COLO668 (cell line): ENCODE data around the gene COL19A1.
"Not testable (repeated sequence)": the region's sequence is repeated elsewhere in the genome, so short reads cannot be mapped to it uniquely, and the experiment has no call there.

Experiments used
- DNase-seq: peaks from one replicate; lab custom pipeline; 2025; ENCODE audit not compliant: unreplicated experiment; lab: John Stamatoyannopoulos, UW

Gene COL19A1

DNA sequence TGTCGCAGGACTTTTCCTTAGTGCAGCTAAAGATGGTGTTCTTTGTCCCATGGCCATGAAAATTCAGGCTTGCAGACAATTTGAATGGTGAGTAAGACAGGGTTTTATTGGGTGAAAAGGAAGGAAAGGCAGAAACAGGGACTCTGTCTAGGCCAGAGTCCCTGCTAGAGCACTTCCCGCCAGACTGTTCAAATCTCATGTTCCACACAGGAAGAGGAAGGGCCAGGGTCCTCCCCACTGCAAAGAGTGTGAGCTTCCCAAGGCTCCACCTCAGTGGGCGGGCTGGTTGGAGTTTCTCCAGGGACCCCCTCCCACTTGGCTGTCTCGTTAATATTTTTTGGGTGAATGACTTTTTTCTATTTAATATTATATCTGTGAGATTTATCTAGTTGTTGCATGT, 29.0 kb downstream of the COL19A1 start:
- DNase-seq, result no peak

DNA sequence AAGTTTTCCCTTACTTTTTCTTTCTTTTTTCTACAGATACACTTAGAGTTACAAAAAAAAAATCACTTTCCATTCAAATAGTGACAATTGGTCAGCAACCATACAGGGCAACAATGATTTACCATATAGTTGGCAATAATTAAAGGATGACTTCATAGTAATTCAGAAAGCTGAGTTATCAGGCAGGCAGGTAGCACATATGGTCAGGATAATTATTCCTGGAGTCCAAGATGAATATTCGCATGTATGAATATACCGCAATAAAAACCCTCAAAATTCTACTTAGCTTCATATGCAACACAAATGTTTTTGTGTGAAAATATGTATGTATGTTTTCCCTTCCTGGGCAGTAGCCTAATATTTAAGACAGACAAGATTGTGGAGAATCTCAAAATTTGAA, 34.5 kb downstream of the COL19A1 start:
- no peak for DNase-seq

DNA sequence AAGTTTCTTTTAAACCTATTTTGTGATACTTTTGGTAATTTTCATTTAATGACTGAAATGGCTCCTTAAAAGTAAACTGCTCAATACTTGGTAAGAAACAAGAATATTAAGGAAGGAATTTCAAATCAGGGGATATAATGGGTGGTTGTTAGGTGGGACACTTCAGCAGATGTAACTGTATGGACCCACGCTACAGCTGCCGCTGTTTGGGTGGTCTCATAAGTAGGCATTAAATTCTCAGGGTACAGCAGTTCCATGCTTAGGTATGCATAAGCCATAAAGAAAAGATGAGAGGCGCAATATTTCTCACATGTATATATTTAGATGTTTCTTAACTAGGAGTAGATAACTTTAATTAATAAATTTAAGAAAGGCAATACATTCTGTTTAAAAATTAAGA, 35.0 kb downstream of the COL19A1 start:
- no peak for DNase-seq

DNA sequence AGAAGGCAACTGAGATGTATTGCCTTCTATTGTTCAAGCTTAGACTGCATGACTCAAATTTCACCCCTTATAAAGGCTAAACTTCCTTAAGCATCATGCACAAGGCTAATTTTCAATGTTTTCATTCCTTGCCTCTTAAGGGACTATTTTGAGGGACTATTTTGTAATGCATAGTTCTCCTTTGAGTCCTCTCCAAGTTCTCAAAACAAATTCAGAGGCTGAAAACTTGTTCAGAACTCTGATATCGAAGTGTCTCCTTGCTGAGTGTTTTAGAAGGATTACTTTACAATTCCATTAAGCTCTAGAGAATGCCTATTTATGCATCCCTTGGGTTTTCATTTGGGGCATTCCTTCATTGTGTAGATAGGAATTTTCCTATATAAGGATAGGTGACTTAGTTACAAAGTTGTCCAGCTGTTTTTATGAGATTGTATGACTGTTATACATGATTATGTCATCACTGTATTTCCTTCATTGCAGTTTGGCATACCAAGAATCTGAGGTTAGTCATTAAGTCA, 41.7 kb downstream of the COL19A1 start:
- DNase-seq, result no peak

DNA sequence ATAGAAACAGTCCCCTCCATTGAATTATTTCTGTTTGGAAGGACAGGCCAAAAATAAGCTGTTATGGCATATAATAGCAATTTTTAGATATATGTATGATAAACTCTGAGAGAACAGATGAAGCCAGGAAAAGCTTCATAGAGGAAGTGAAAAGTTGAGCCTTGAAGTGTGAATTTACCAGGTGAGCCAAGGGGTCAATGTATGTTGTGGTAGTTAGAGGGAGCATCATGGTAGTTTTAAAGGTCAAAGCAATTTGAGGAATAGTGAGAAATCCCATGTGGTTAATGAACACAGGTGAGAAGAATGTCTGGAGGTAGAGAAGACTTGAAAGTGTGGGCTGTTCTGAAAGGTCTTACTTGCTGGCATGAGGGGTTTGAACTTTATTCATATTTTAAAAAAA, 47.0 kb downstream of the COL19A1 start:
- no peak for DNase-seq

DNA sequence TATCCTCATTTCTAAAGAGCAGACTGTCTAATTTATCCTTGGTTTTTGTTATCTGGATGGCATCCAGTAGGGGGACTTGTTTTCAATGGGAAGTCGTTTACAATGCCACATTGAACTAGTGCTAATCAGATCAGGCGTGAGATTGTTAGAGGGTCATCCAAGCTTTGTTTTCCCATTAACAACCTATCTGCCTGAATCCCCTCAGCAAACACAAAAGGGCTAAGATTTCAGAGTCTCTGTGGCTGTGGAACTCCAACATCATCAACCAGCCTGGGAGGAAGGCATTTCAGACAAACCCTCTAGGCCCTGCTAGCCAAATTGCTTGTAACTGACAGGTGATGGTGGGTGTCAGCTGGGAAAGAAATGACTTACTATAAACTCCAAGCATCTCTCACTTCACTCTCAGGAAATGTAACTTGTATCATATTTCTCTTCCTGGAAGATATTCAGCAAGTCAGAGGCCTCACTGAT, 47.7 kb downstream of the COL19A1 start:
- no peak for DNase-seq

DNA sequence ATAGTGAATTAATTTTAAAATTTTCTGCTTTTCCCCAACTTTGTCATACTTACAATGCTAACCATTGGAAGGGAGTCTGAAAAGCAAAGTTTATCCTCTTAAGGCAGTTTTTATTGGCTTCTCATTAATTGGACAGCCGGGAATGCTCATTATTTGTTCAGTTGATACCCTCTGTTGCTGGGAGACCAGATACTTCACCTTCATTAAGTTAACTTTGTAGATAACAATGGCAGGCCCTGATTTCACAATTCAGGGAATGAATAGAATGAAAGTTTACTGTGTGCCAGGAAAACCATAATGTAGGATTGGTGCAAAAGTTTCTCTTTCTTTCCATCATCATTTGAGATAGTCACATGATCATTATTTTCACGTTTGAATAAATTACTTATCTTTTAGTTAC, 49.0 kb downstream of the COL19A1 start:
- DNase-seq, result no peak

DNA sequence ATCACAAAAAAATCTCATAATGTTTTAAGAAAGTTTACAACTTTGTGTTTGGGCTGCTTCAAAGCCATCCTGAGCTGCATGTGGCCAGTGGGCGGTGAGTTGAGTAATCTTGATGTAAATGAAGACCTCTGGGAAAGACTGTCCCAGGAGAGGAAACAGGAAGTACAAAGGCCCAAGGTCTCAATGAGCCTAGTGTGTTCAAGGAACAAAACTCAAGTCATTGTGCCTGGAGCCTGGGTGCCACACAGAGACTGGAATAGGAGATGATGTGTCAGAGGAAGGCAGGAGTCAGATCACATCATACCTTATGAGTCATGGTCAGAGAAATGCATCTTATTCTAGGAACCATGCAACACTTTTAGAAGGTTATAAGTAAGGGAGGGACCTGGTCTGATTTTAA, 51.5 kb downstream of the COL19A1 start:
- DNase-seq, result no peak

DNA sequence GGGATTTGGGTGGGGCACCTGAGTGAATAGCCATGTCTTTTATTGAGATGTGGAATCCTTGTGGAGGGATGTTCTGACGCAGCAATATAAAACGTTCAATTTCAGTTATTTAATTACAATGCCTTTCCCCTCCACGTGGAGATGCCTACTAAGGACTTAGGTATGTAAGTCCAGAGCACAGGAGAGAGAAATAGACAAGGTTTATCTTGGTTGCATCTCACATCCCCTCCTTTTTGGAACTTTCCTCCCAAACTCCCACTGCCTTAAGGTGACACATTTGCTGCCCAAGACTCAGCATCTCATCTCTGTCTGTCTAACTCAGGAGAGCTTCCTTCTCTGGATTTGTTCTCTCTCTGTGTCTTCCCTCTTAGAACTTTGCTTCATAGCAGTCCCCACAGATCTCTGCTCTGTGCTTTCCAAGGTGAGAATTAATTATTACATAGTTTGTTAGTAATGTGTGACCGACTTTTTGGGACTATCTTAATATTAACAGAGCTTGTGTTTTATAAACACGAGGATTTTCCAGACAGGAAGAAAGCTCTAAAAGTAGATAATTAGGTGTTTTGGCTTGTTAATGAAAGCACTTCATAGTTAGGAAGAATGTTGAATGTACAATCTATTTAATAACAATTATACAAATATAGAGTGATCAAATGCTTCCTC, 52.6 kb downstream of the COL19A1 start:
- DNase-seq, result no peak

DNA sequence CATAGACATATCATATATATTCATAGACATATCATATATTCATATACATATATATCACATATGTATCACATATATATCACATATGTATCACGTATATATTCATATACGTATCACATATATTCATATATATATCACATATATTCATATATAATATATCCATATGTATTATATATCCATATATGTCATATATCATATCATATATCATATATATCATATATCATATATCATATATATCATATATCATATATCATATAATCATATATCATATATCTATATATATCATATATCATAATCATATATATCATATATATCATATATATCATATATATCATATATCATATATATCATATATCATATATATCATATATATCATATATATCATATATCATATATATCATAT, 54.7 kb downstream of the COL19A1 start:
- not testable (repeated sequence) for DNase-seq

DNA sequence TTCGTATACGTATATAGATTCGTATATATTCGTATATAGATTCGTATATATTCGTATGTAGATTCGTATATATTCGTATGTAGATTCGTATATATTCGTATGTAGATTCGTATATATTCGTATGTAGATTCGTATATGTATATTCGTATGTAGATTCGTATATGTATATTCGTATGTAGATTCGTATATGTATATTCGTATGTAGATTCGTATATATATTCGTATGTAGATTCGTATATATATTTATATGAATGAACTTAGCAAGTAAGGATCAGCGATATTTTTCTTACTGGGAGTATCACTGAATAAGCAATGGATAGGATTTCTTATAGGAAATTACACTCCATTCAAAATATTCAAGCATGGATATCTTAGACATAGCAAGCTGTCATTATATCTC, 55.3 kb downstream of the COL19A1 start:
- not testable (repeated sequence) for DNase-seq

DNA sequence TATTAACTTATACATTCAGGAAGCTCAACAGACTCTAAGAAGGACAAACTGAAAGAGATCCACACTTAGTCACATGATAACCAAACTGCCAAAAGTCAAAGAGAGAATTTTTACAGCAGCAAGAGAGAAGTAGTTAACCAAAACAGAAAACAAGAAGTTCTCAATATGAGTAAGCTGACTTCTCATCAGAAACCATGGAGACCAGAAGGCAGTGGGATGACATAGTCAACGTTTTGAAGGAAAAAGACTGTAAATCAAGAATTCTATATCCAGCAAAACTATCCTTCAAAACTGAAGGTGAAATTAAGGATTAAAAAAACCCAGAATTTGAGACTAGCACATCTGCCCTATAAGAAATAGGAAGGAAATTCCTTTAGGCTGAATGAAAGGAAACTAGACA, 60.4 kb downstream of the COL19A1 start:
- no peak for DNase-seq

DNA sequence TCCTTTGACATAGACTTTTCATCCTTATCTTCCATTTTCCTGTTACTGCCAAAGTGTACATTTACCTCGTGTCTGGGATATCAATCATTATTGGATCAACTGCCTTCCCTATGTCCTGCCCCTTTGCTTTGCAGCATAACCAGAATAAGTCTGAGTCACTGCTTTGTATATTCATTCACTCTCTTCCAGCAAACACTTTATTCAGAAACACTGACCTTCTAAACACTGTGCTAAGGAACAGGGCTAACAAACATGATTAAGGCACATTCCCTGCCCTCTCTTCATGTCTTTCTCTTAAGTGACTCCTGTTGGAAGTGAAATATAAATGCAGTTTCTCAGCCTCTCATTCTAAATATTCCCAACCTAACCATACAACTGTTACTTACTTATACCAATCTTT, 66.9 kb downstream of the COL19A1 start:
- DNase-seq, result no peak

DNA sequence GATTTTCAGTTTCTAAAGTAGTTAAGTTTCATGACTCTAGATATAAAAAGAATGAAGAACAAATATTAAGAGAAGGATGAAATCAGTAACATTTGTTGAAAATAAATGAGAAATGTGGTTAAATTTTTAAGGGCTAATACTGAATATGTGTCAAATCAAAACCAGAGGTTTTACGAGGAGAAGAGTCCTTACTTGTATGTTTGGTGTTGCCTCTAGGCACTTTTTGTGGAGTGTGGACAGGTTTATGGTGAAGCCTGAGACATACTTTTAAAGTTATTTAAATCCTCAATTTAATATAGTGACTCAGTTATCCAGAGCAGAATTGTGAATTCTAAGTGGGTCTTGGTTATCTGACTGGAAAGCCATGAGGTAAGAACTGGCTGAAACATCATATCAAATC, 68.7 kb downstream of the COL19A1 start:
- no peak for DNase-seq

DNA sequence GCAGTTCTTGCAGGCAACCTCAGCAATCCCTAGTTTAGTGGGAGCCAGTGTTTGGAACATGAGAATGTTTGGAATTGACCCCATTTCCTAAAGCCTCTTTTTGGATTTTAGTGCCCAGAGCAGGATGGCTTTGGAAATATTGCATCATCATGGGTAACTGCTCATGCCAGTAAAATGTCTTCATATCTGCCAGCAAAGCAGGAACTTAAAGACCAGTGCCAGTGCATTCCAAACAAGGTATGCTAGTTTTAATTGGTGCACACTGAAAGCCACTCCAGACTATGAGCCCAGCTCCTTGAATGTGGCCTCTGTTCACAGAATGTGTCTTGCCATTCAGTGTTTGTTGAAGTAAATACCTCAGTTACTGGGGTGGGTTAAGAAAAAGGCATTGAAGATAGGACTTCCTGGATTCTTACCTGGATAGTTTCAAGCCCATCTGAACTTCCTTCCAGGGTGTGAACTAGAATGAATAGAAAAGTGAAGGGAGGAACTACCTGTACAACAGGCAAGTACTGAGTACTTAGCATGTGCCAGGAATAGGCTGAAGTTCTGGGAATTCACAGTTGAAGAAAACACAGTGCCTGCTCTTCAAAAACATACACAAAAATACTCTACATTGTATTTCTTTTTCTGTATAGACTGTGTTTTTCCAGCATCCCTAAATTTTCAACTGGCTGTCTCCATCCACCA, 70.5 kb downstream of the COL19A1 start:
- DNase-seq, result no peak

DNA sequence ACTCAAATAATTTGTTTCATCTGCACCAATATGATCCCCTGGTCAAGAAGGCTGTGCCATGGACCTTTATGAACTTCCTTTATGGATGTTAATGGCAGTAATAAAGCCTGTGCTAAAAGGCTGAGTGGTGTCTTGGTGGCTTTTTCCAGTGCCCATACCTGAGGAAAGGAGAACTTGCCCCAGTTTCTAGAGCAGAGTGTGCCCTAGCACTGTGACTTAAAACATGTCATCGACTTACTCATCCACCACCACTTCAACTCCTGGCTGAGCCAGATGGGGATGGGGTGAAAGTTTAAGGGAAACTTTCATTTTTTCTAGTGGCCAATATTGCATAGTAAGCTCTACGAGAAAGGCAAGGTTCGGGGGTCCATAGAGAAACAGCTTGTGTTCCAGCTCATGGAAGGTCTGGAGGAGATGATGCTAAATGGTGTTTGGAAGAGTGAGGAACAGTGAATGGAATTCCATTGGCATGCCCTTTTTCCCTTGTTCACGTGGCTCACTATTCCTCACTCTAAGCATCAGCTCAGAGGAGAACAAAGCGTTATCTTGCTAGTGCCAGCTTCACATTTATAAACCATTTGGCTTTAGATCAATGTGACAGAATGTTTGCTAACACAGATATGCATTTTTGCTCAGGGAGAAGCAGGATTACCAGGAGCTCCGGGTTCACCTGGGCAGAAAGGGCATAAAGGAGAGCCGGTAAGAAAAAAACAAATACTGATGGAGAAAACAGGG, 71.2 kb downstream of the COL19A1 start:
- no peak for DNase-seq

DNA sequence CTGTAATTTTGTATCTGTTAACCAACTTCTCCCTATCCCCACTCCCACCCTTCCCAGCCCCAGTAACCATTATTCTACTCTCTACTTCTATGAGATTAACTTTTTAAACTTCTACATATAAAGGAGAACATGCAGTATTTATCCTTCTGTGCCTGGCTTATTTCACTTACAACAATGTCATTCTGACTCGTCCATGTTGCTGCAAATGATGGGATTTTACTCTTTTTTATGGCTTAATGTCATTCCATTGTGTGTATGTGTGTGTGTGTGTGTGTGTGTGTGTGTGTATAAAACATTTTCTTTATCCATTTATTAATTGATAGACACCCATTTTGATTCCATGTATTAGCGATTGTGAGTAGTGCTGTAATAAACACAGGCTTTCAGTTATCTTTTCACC, 76.1 kb downstream of the COL19A1 start:
- no peak for DNase-seq

DNA sequence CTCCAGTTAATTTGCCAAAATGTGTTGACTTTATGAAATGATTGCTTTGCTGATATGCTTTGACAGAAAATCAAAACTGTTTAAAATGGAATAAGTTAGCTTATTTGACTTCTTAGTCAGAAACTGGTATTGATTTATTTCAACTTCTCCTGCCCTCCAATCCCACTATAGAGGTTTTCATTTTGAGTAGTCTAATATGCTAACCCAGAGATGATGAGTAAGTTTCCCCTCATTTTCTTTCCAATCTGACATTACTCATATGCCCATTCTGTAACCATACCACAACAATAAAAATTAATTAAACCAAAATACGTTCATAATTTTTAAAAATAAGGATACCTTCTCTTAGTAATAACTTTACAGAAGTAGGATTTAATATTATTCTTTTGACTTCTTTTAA, 78.8 kb downstream of the COL19A1 start:
- DNase-seq, result no peak

DNA sequence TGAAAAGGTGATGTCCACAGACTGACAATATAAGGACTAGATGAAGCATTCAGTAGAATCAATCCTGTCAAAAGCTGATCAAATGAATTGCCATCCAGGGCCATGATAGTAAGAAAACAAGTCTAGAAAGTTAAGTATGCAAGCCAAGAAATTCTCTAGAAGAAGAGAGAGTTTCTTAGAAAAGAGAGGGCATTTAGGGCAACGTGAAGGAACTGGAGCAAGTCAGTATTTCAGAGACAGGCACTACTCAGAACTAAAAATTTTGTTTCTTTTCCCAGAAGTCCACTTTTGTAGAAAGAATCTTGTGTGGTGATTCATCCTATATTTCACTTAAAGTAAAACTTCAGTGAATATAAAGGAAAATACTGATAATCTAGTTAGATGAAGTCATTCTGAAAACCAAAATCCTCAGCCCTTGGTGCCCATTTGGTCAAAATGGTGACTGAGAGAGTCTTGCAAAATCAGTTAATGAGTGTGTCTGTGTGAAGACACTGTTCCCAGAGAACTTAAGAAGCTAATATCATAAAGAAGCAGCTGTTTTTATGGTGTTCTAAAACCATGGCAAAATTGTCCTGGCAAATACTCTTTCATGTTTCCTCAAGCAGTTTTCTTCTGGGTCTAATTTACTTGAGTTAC, 82.2 kb downstream of the COL19A1 start:
- DNase-seq, result no peak

DNA sequence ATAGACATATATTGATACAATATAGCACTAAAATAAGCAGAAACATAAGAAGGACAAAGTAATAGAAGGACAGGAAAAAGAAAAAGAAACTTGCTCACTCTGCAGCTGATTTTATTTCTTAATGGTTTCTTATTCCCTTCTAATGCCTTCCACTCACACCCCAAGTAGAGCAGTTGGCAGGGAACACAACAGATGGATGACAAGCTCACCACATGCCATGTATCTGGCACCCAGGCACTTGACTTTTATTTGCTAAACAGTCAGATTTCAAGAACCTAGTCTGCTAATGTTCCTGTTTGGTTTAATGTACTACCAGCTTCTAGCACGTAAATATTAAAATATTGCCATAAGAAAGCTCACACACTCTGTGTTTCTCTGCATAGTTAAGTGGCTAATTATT, 87.1 kb downstream of the COL19A1 start:
- DNase-seq, result no peak

DNA sequence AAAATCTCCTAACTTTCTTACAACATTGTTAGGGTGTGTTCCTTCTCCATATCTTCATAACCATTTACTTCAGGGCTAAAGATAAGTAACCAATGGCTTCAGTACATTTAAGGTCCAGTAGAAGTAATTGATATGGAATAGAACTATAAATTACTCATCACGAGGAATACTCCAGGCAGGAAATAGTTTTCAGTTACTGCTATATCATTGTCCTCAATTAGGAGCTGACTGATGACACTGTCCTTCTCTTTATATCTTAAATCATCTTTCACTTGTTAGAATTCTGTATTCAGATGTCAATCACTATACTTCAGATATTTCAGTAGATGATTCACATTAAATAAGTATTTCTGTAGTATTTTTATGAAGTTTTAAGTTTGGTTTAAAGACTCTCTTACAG, 88.4 kb downstream of the COL19A1 start:
- DNase-seq, result no peak
